Stimulated activated CD8-positive, alpha-beta memory T cell treated with anti-CD3 and anti-CD28 coated beads, Interleukin-15, amount 100 ng/mL, for 4 hours (primary cell): ENCODE data around the gene NBPF10.
"Not testable (repeated sequence)": the region's sequence is repeated elsewhere in the genome, so short reads cannot be mapped to it uniquely, and the experiment has no call there.

Experiments
- DNase-seq, 2 donors: peaks; one replicate each; pipeline ENCODE4 v3.0.0-alpha.2; 2020; ENCODE audit warnings: low read depth in 2 of 2

Gene NBPF10

DNA sequence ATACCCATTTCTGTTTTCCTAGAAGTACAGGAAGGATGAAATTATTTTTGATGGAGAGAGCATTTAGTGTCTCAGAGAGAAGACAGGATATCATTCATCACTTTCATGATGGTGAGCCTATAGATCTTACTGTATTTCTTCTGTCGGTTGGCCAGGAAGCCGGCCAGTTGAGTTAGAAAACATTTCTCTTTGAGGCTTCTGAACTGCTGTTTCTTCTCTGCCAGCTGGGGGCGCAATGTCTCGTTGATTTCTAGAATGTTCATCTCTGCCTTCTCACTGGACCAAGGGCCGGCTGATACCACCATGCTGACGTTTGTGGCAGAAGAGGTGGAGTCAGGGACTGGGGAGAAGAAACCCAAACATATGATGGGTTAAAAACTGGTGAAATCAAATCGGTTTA, at the start of gene NBPF10:
NBPF10 (minus strand) TSS at position 340 of the 400 bp plus-strand sequence; CDS start at position 305, 35 bp downstream.
- DNase-seq: not testable (repeated sequence)

GRCh38 chr1:146174531-146174930, 29.9 kb upstream of the NBPF10 start:
- DNase-seq: not testable (repeated sequence)

DNA sequence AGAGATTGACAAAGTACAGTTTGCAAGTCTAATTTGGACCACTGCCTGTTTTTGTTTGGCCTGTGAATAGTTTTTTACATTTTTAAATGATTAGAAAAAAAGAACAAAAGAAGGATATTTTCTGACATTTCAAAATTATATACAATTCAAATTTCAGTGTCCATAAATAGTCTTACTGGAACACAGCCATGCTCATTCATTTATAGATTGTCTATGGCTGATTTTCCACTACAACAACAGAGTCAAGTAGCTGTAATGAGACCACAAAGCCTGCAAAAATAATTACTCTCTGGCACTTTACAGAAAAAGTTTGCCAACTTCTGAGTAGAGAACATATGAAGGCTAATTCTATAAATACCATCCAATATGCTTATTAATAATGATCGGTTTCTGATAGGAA, 23.1 kb upstream of the NBPF10 start:
- DNase-seq: not testable (repeated sequence)

- not testable (repeated sequence) for DNase-seq
Measured at GRCh38 chr1:146167273-146167672, 22.7 kb upstream of the NBPF10 start.
